Right atrium auricular region (tissue), 2 donors: ENCODE data around the gene MYL5. TPM values are rescaled to one million over a fixed set of nuclear protein-coding genes. Genes with fewer than 3 reads are reported as not detected.

Source experiments
- DNase-seq: peaks from one replicate; pipeline ENCODE4 v3.0.0-alpha.2; 2019; ENCODE audit warnings: low spot score
- H3K27ac ChIP-seq, 2 donors: fragments of 200-600 bp; sonication (generic); 1 replicate in 1 of 2; 2 replicates in 1 of 2; pipeline ENCODE4 v1.5.1; 2016 to 2019
- H3K27me3 ChIP-seq, 2 donors: fragments of 200-600 bp; sonication (generic); one replicate each; pipeline versions ENCODE4 v1.5.1 to v1.6.0; 2017 to 2019
- H3K36me3 ChIP-seq: fragments of 200-600 bp; sonication (generic); one replicate; pipeline ENCODE4 v1.5.1; 2016
- H3K4me1 ChIP-seq, 2 donors: fragments of 200-600 bp; sonication (generic); one replicate each; pipeline versions ENCODE4 v1.5.1 to v1.6.0; 2017 to 2019
- H3K4me3 ChIP-seq, 2 donors: fragments of 200-600 bp; sonication (generic); 1 replicate in 1 of 2; 2 replicates in 1 of 2; pipeline ENCODE4 v1.5.1; 2017 to 2019; ENCODE audit warnings: mild to moderate bottlenecking in 1 of 2, moderate library complexity in 1 of 2
- H3K9me3 ChIP-seq, 2 donors: fragments of 200-600 bp; sonication (generic); one replicate each; pipeline ENCODE4 v1.5.1; 2019
- CTCF ChIP-seq, 2 donors: fragments of 200-600 bp; sonication (generic); IDR thresholded peaks; one replicate each; pipeline ENCODE4 v1.5.1; 2019; ENCODE audit warnings: antibody characterized with exemption in 2 of 2
- total RNA-seq, 2 donors: library from RNA; depleted of rRNA; stranded (reverse); fragments of >200 nt; gene quantifications; one replicate each; pipeline ENCODE4 v1.1.0, GENCODE V29; 2016

Gene MYL5
- total RNA-seq, 2 donors from 2014 or later = 3.2 to 3.6 TPM

GRCh38 chr4:677431-678293 is 3.3 kb downstream of the MYL5 start:
- TF ChIP-seq CTCF (IDR thresholded peaks at IDR 0.05) = no peak
- Histone ChIP-seq H3K36me3 (peaks cover 3% of the 10 kb centered on the region), H3K27me3 (no peaks in the 10 kb centered on the region), H3K4me1 (peaks cover 0 to 41% of the 10 kb centered on the region in 2 donors), H3K4me3 (no peak overlapping the region), H3K9me3 (no peaks in the 10 kb centered on the region), H3K27ac (no peak overlapping the region)
- no peak for DNase-seq

- Histone ChIP-seq H3K27me3 (no peaks in the 10 kb centered on the region), H3K9me3 (no peaks in the 10 kb centered on the region), H3K36me3 (no peaks in the 10 kb centered on the region), H3K4me3 (no peak overlapping the region), H3K4me1 (peaks cover 0 to 40% of the 10 kb centered on the region in 2 donors), H3K27ac (no peak overlapping the region)
- no peak for TF ChIP-seq CTCF (IDR thresholded peaks at IDR 0.05)
- no peak for DNase-seq
Measured at GRCh38 chr4:678331-679103, 4.2 kb downstream of the MYL5 start.

GRCh38 chr4:679104-679481 is 4.8 kb downstream of the MYL5 start:
- Histone ChIP-seq H3K9me3 (no peaks in the 10 kb centered on the region), H3K27ac (no peak overlapping the region), H3K4me3 (no peak overlapping the region), H3K36me3 (no peaks in the 10 kb centered on the region), H3K27me3 (no peaks in the 10 kb centered on the region), H3K4me1 (peaks cover 0 to 43% of the 10 kb centered on the region in 2 donors)
- no peak for DNase-seq
- TF ChIP-seq CTCF (IDR thresholded peaks at IDR 0.05) = no peak

GRCh38 chr4:679629-680028 is 5.3 kb downstream of the MYL5 start:
- Histone ChIP-seq H3K36me3 (no peaks in the 10 kb centered on the region), H3K9me3 (no peaks in the 10 kb centered on the region), H3K4me3 (no peak overlapping the region), H3K4me1 (peaks cover 0 to 46% of the 10 kb centered on the region in 2 donors), H3K27ac (no peak overlapping the region), H3K27me3 (no peaks in the 10 kb centered on the region)
- TF ChIP-seq CTCF (IDR thresholded peaks at IDR 0.05) = no peak
- DNase-seq = no peak

- Histone ChIP-seq H3K4me1 (peaks cover 0 to 42% of the 10 kb centered on the region in 2 donors), H3K36me3 (no peaks in the 10 kb centered on the region), H3K27me3 (no peaks in the 10 kb centered on the region), H3K27ac (no peak overlapping the region), H3K9me3 (no peaks in the 10 kb centered on the region), H3K4me3 (no peak overlapping the region)
- DNase-seq = no peak
- no peak for TF ChIP-seq CTCF (IDR thresholded peaks at IDR 0.05)
Measured at GRCh38 chr4:680091-680490, 5.7 kb downstream of the MYL5 start.
